Heart right ventricle (tissue), 16 donors: ENCODE measurements around the gene HOGA1. TPM values are rescaled to one million over a fixed set of nuclear protein-coding genes. Genes with fewer than 3 reads are reported as not detected.

Experiments
- ATAC-seq, 8 donors: fragments of 200-7000 bp; cut with Tn5 transposase; one replicate each; pipeline ENCODE4 v1.9.1; 2020; ENCODE audit warnings: mild to moderate bottlenecking in 8 of 8, moderate library complexity in 8 of 8, moderate number of reproducible peaks in 1 of 8
- DNase-seq, 2 donors: peaks; one replicate each; pipeline ENCODE4 v3.0.0-alpha.2; 2020
- H3K27ac ChIP-seq, 10 donors: fragments of 200-600 bp; sonication (generic) in 2 of 10; one replicate each; pipeline versions ENCODE4 v1.5.0 to v1.8.0; 2020 to 2022; ENCODE audit warnings: mild to moderate bottlenecking in 3 of 10
- H3K27me3 ChIP-seq, 7 donors: fragments of 200-600 bp; one replicate each; pipeline ENCODE4 v1.8.0; 2021 to 2022; ENCODE audit warnings: mild to moderate bottlenecking in 2 of 7
- H3K36me3 ChIP-seq, 9 donors: fragments of 200-600 bp; sonication (generic) in 1 of 9; one replicate each; pipeline versions ENCODE4 v1.5.0 to v1.8.0; 2020 to 2022; ENCODE audit warnings: mild to moderate bottlenecking in 2 of 9
- H3K4me1 ChIP-seq, 9 donors: fragments of 200-600 bp; sonication (generic) in 1 of 9; one replicate each; pipeline versions ENCODE4 v1.5.0 to v1.8.0; 2020 to 2022; ENCODE audit warnings: mild to moderate bottlenecking in 4 of 9
- H3K4me3 ChIP-seq, 10 donors: fragments of 200-600 bp; sonication (generic) in 2 of 10; one replicate each; pipeline versions ENCODE4 v1.5.0 to v1.8.0; 2020 to 2022; ENCODE audit warnings: mild to moderate bottlenecking in 7 of 10, moderate library complexity in 2 of 10
- H3K9me3 ChIP-seq, 11 donors: fragments of 200-600 bp in 10 of 11; sonication (generic) in 2 of 11; one replicate each; pipeline versions ENCODE4 v1.5.0 to v1.8.0; 2013 to 2022; ENCODE audit warnings: mild to moderate bottlenecking in 2 of 11, control low read depth in 1 of 11, moderate library complexity in 1 of 11
- CTCF ChIP-seq, 9 donors: fragments of 200-600 bp; sonication (generic) in 2 of 9; IDR thresholded peaks; one replicate each; pipeline versions ENCODE4 v1.5.0 to v1.8.0; 2021 to 2022; ENCODE audit warnings: antibody characterized with exemption in 9 of 9, mild to moderate bottlenecking in 5 of 9, moderate library complexity in 1 of 9
- WGBS, 2 donors: extraction: QIAGEN DNeasy Blood & Tissue Kit; methylation state at CpG; one replicate each; pipeline ENCODE4 v1.1.7; 2013; ENCODE audit warnings: inconsistent platforms in 1 of 2; 5-methylcytosine and 5-hydroxymethylcytosine counted together
- intact Hi-C, 10 donors: fragments of 100-400 bp; cut with DNase I; formaldehyde crosslinking; loops; one replicate each; pipeline versions ENCODE4 v1.11.1 to v1.14.2; 2022
- polyA plus RNA-seq, 2 donors: library from polyadenylated mRNA; stranded (reverse); fragments of 200-250 nt; gene quantifications; one replicate each; pipeline ENCODE4 v1.2.3, GENCODE V29; 2013
- total RNA-seq, 10 donors: library from RNA; stranded (reverse); fragmentation: NEBNext Ultra II Directional in 3 of 10; extraction: Animal tissue kit (Norgen Biotek cat#: 25700) in 3 of 10; gene quantifications; one replicate each; pipeline versions ENCODE4 v1.2.1 to v1.2.4, GENCODE V29; 2021 to 2023
- donor health status: Arrhythmogenic right ventricular cardiomyopathy.
- donor health status: ischemic (EF 13 %, LVEDD 7.1; RV severe dilation, severe dysfunction).
- donor health status: healthy with polysubstance abuse.
- donor health status: DM: no; HTN: yes; CAD: no.
- donor health status: DM: no; HTN: no; CAD: no.
- donor health status: ischemic (EF 25% LVEDD 6.9; RV normal size, moderate dysfunction).
- donor health status: ischemic (EF 25% LVEDD 5.7; RV mildly dilated, moderate dysfunction).
- donor health status: healthy.
- donor health status: DM: yes; HTN: yes; CAD: no.
- donor health status: Ischemic cardiomyopathy.
- donor health status: ischemic (EF 35%, LVEDD 5.7; RV mildly dilated, moderate dysfunction).
- donor health status: nonischemic (EF 11% LVEDD 7.7; RV severe dilation, severe dysfunction).
- donor health status: DM: yes; HTN: yes; CAD: no.
- donor health status: PGD.
- donor health status: ischemic (EF 29% LVEDD 5.4; RV normal size, mild dysfunction).
- donor health status: nonischemic (EF 23%, LVEDD 6.1; RV moderate dilation, normal function).

HOGA1 gene
- total and polyA plus RNA-seq, 12 donors = 8.9 to 58.3 (median 18.1) TPM

- TF ChIP-seq CTCF (IDR thresholded peaks at IDR 0.05) = no peak
- WGBS, 2 donors = 69 to 91% methylated on average over 1 of the region's 1 CpG
- Histone ChIP-seq H3K9me3 (no peaks in the 10 kb centered on the region), H3K4me3 (no peak overlapping the region), H3K27me3 (no peaks in the 10 kb centered on the region), H3K4me1 (peaks cover 5 to 44% (median 21%) of the 10 kb centered on the region in 9 donors), H3K36me3 (no peaks in the 10 kb centered on the region), H3K27ac (peak overlapping the region in 8 of 10 donors; percentile 37 to 99 (median 72))
- no peak for ATAC-seq
- no peak for DNase-seq
- intact Hi-C loops = no loop called here
These were observed 16.4 kb downstream of the HOGA1 start for GRCh38 chr10:97600616-97601015.

DNA sequence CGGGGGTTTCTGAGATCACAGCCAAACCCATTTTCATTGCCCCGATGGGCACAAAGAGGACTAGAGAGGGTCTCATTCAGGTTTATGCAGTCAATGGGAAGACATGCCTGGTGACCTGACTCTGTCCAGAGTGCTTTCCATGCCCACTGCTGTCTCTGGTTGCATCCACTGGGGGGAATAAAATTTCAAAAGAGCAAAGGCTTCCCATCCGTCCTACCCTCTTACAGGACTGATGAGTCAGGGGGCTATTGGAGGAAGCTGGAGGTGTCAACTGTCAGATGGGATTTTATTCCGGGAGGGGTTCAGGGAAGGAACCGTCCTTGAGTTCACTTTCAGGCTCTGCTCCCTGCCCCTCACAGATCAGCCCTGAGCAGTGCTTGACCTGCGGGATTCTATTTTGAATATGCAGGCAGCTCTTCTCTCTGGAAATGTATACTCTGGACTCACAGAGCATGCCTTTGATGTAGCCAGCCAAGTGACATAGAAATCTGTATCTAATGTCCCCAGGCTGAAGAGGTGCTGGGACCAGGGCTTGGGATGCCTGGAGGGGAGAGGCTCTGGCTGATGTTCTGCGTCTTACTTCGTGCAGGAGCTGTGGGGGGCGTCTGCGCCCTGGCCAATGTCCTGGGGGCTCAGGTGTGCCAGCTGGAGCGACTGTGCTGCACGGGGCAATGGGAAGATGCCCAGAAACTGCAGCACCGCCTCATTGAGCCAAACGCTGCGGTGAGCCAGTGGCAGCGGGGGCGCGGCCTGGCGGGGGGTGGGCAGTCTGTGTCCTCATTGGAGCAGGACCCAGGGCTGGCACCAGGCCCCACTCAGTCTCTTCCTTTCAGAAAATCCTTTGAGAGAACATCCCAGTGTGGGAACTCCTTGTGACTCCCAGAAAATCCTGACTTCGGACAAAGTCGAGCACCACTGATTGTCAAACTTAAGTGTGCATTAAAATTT is 17.4 kb downstream of the HOGA1 start:
- Histone ChIP-seq H3K4me1 (peaks cover 0 to 35% (median 12%) of the 10 kb centered on the region in 9 donors), H3K4me3 (no peak overlapping the region)
- peak in 7 of 8 donors; percentile 57 to 91 (median 72) for ATAC-seq

DNA sequence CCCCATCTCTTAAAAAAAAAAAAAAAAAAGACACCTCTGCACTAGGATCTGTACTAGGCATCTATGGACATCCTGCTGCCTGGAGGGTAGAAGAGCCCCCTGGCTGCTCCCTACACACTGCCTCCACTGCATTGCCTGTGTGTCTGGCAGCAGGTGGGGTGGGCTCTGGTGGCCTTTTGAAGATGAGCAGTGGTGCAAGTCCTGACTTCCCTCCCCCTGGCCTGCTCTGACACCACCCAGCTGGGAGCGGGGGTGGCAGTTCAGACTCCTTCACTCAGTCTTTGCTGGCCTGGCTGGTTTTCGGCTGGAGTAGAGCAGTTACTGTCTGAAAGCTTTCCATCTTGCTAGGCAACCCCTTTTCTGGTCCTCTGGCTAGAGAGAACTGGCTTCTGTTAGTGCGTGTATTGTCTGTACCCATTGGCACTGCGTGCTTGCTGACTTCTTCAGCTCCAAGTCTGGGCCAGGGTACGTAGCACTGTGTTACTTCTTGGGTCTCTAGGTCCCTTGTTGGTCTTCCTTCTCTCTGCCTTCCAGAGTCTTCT is 23.0 kb downstream of the HOGA1 start:
- no peak for TF ChIP-seq CTCF (IDR thresholded peaks at IDR 0.05)
- DNase-seq (no peak), ATAC-seq (no peak)
- Histone ChIP-seq H3K4me1 (peaks cover 0 to 38% (median 9%) of the 10 kb centered on the region in 9 donors), H3K36me3 (no peaks in the 10 kb centered on the region), H3K27me3 (no peaks in the 10 kb centered on the region), H3K4me3 (no peak overlapping the region), H3K27ac (peak overlapping the region in 3 of 10 donors; percentile 21 to 90 (median 72)), H3K9me3 (no peaks in the 10 kb centered on the region)
- WGBS, 2 donors = 90 to 93% methylated on average over 5 of the region's 5 CpGs
- intact Hi-C loops = no loop called here

More for the DNA sequence above, 17.4 kb downstream of the HOGA1 start:
- no peak for TF ChIP-seq CTCF (IDR thresholded peaks at IDR 0.05)
- peak; percentile 29 to 44 for DNase-seq
- no peaks in the 10 kb centered on the region for H3K9me3 ChIP-seq
- peak overlapping the region in 9 of 10 donors; percentile 37 to 99 (median 65) for H3K27ac ChIP-seq
- intact Hi-C loops = no loop called here
- no peaks in the 10 kb centered on the region for H3K27me3 ChIP-seq
- 72 to 74% methylated on average over 21 of the region's 21 CpGs for WGBS, 2 donors
- no peaks in the 10 kb centered on the region for H3K36me3 ChIP-seq

DNA sequence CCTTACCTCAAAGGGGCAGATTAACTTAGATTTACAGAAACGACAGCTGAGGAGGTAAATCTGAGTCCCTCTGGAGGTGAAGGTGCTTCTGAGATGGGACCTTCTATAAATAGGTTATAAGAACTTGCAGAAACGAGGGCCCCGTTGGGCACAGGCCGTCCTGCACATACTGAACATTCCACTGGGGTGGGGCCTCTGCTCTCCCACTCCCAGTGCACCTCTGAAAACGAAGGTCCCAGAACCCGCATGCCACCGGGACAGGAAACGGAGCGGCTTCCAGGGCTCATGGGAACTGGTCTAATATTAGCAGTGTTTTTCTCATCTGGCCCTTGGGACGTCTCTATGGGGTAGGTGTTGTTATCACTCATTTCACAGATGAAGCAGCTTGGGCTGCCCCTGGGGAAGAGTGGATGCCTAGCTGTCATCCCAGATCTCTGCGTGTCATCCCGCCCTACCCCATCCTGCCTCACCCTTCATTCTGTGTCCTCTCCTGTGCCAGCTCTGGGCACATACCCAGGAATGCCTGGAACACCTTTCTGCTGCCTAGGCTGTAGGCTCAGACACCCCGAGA is 24.9 kb downstream of the HOGA1 start:
- ATAC-seq = peak; percentile 66 to 91 (median 84)
- no peaks in the 10 kb centered on the region for H3K27me3 ChIP-seq
- H3K27ac ChIP-seq = peak overlapping the region; percentile 42 to 90 (median 74)
- intact Hi-C loops = loop anchor here in 3 of 10 donors (1.0 to 2.0 kb wide), 3 partner anchors 24 to 37 kb away; partner anchors contain the start of gene ANKRD2 (in 2 of the 3)
- WGBS, 2 donors = 38 to 47% methylated on average over 13 of the region's 13 CpGs
- no peak overlapping the region for H3K4me3 ChIP-seq
- H3K36me3 ChIP-seq = peaks cover 0 to 2% (median 0%) of the 10 kb centered on the region in 9 donors
- TF ChIP-seq CTCF (IDR thresholded peaks at IDR 0.05) = no peak
- peak; percentile 40 to 58 for DNase-seq
- peaks cover 0 to 38% (median 9%) of the 10 kb centered on the region in 9 donors for H3K4me1 ChIP-seq
- no peaks in the 10 kb centered on the region for H3K9me3 ChIP-seq
